ENCODE results near the gene ARHGAP26.

ARHGAP26 gene

GRCh38 chr5:142783601-142784341, 13.6 kb downstream of the ARHGAP26 start:
- FAIRE-seq = no peak
- no peak for DNase-seq (ENCODE audit: low spot score)

GRCh38 chr5:142784401-142784955, 14.3 kb downstream of the ARHGAP26 start:
- FAIRE-seq (no peak), DNase-seq (ENCODE audit: low spot score) (no peak)

GRCh38 chr5:142785206-142785605, 15.0 kb downstream of the ARHGAP26 start:
- no peak for DNase-seq (ENCODE audit: low spot score)
- FAIRE-seq = no peak

GRCh38 chr5:142789206-142789605, 19.0 kb downstream of the ARHGAP26 start:
- FAIRE-seq (no peak), DNase-seq (ENCODE audit: low spot score) (no peak)

GRCh38 chr5:142792012-142792864, 22.1 kb downstream of the ARHGAP26 start:
- FAIRE-seq (no peak), DNase-seq (ENCODE audit: low spot score) (no peak)

GRCh38 chr5:142792865-142793232, 22.7 kb downstream of the ARHGAP26 start:
- FAIRE-seq = no peak
- no peak for DNase-seq (ENCODE audit: low spot score)

- FAIRE-seq = no peak
- DNase-seq (ENCODE audit: low spot score) = no peak
Observed at GRCh38 chr5:142794537-142794936, 24.4 kb downstream of the ARHGAP26 start.

- DNase-seq (ENCODE audit: low spot score) = no peak
- no peak for FAIRE-seq
Observed at GRCh38 chr5:142795251-142795650, 25.1 kb downstream of the ARHGAP26 start.

GRCh38 chr5:142796492-142797109, 26.4 kb downstream of the ARHGAP26 start:
- no peak for DNase-seq (ENCODE audit: low spot score)
- FAIRE-seq = no peak

GRCh38 chr5:142797420-142797819, 27.2 kb downstream of the ARHGAP26 start:
- no peak for FAIRE-seq
- DNase-seq (ENCODE audit: low spot score) = no peak

GRCh38 chr5:142798099-142798770, 28.1 kb downstream of the ARHGAP26 start:
- DNase-seq (ENCODE audit: low spot score) = no peak
- FAIRE-seq = no peak

- no peak for FAIRE-seq
Observed at GRCh38 chr5:142800776-142801494, 30.8 kb downstream of the ARHGAP26 start.

GRCh38 chr5:142801495-142801871, 31.3 kb downstream of the ARHGAP26 start:
- FAIRE-seq (no peak), DNase-seq (ENCODE audit: low spot score) (no peak)

More at GRCh38 chr5:142800776-142801494, 30.8 kb downstream of the ARHGAP26 start:
- no peak for DNase-seq (ENCODE audit: low spot score)

- FAIRE-seq = no peak
- DNase-seq (ENCODE audit: low spot score) = no peak
Observed at GRCh38 chr5:142803428-142804125, 33.4 kb downstream of the ARHGAP26 start.

- DNase-seq (ENCODE audit: low spot score) = no peak
- no peak for FAIRE-seq
Observed at GRCh38 chr5:142805339-142805738, 35.2 kb downstream of the ARHGAP26 start.

GRCh38 chr5:142806841-142807267, 36.7 kb downstream of the ARHGAP26 start:
- DNase-seq (ENCODE audit: low spot score) (no peak), FAIRE-seq (no peak)

- FAIRE-seq = no peak
- no peak for DNase-seq (ENCODE audit: low spot score)
Observed at GRCh38 chr5:142807372-142807911, 37.3 kb downstream of the ARHGAP26 start.

GRCh38 chr5:142808878-142809598, 38.9 kb downstream of the ARHGAP26 start:
- FAIRE-seq (no peak), DNase-seq (ENCODE audit: low spot score) (no peak)

- FAIRE-seq = no peak
- DNase-seq (ENCODE audit: low spot score) = no peak
Observed at GRCh38 chr5:142810081-142810480, 39.9 kb downstream of the ARHGAP26 start.

All from RCC 7860 (cell line).